SU-DHL-6 (cell line): ENCODE measurements around the gene MAP3K10.

ENCODE experiments used
- H2AFZ ChIP-seq: fragments of 200-600 bp; sonication (generic); 2 replicates; pipeline ENCODE4 v1.6.1; 2014; ENCODE audit warnings: low read depth, mild to moderate bottlenecking, moderate library complexity, mixed read lengths, antibody characterized with exemption, low read length; ENCODE audit not compliant: severe bottlenecking
- H3F3A ChIP-seq: fragments of 200-600 bp; shearing (Covaris generic); 2 replicates; pipeline ENCODE4 v1.6.0; 2016; ENCODE audit warnings: antibody characterized with exemption, mild to moderate bottlenecking; ENCODE audit not compliant: insufficient read depth
- H3K27ac ChIP-seq: fragments of 200-600 bp; sonication (generic); 2 replicates; pipeline ENCODE4 v1.5.1; 2016; ENCODE audit warnings: low read depth, mild to moderate bottlenecking, low read length, moderate library complexity, mixed read lengths
- H3K27me3 ChIP-seq: fragments of 200-600 bp; sonication (generic), shearing (Covaris generic); 2 replicates; pipeline ENCODE4 v1.6.0; 2014; ENCODE audit warnings: mild to moderate bottlenecking, low read length
- H3K36me3 ChIP-seq: fragments of 200-600 bp; sonication (generic); 2 replicates; pipeline ENCODE4 v1.6.1; 2014; ENCODE audit warnings: mild to moderate bottlenecking, low read length, mixed read lengths
- H3K4me2 ChIP-seq: fragments of 300-600, 200-600 bp; shearing (Covaris generic), sonication (generic); 2 replicates; pipeline ENCODE4 v1.6.0; 2014; ENCODE audit warnings: low read length, low read depth, mild to moderate bottlenecking; ENCODE audit not compliant: poor library complexity, severe bottlenecking
- H3K4me3 ChIP-seq: fragments of 200-600 bp; sonication (generic); 2 replicates; pipeline ENCODE4 v1.5.1; 2014; ENCODE audit warnings: antibody characterized with exemption, low read length, mild to moderate bottlenecking, mixed read lengths; ENCODE audit not compliant: insufficient read depth, poor library complexity, severe bottlenecking
- H3K79me2 ChIP-seq: fragments of 200-600 bp; sonication (generic); 2 replicates; pipeline ENCODE4 v1.6.1; 2014; ENCODE audit warnings: mild to moderate bottlenecking, low read length, moderate library complexity; ENCODE audit not compliant: insufficient read depth
- H3K9ac ChIP-seq: fragments of 200-600 bp; sonication (generic); 2 replicates; pipeline ENCODE4 v1.7.0; 2014; ENCODE audit warnings: mild to moderate bottlenecking, low read length
- H3K9me2 ChIP-seq: fragments of 200-600 bp; sonication (generic); replicated peaks from 2 replicates; pipeline ENCODE4 v1.6.1; 2014; ENCODE audit warnings: low read length; ENCODE audit not compliant: insufficient read depth
- H3K9me3 ChIP-seq: fragments of 200-600 bp; sonication (generic); 2 replicates; pipeline ENCODE4 v1.6.1; 2014; ENCODE audit warnings: low read length, mixed read lengths; ENCODE audit not compliant: insufficient read depth
- H4K20me1 ChIP-seq: fragments of 200-600 bp; sonication (generic); 2 replicates; pipeline ENCODE4 v1.6.1; 2014; ENCODE audit warnings: low read depth, mild to moderate bottlenecking, antibody characterized with exemption, low read length, moderate library complexity, mixed read lengths
- CTCF ChIP-seq: fragments of 200-600 bp; sonication (generic); IDR thresholded peaks from one replicate; pipeline ENCODE4 v1.5.1; 2017; ENCODE audit warnings: antibody characterized with exemption, mild to moderate bottlenecking, low read length, moderate library complexity; ENCODE audit not compliant: insufficient read depth, poor library complexity, severe bottlenecking
- EZH2phosphoT487 ChIP-seq: fragments of 200-600 bp; sonication (generic), shearing (Covaris generic); conservative IDR thresholded peaks from 2 replicates; pipeline ENCODE4 v1.6.1; 2018; ENCODE audit warnings: mild to moderate bottlenecking, antibody characterized with exemption, low read length, moderate library complexity, mixed read lengths

MAP3K10 gene

GRCh38 chr19:40253611-40254092 is 62.4 kb downstream of the MAP3K10 start:
- Histone ChIP-seq H2AFZ (no peak overlapping the region), H3K27ac (no peak overlapping the region), H3K9me3 (no peaks in the 10 kb centered on the region), H3K4me3 (no peak overlapping the region), H4K20me1 (no peaks in the 10 kb centered on the region), H3K27me3 (no peaks in the 10 kb centered on the region), H3F3A (no peaks in the 10 kb centered on the region), H3K9me2 (no peaks in the 10 kb centered on the region), H3K4me2 (no peak overlapping the region), H3K9ac (no peak overlapping the region), H3K79me2 (peaks cover 21% of the 10 kb centered on the region), H3K36me3 (0 out of 2 replicates have a peak, but pooled peaks cover 2% of the 10 kb centered on the region)
- TF ChIP-seq CTCF (no peak), EZH2phosphoT487 (no peak)

- Histone ChIP-seq H3K79me2 (peaks cover 27% of the 10 kb centered on the region), H3K9ac (no peak overlapping the region), H3K27me3 (no peaks in the 10 kb centered on the region), H3K4me2 (no peak overlapping the region), H3K4me3 (no peak overlapping the region), H3K27ac (no peak overlapping the region), H3K9me3 (no peaks in the 10 kb centered on the region), H2AFZ (no peak overlapping the region), H3K9me2 (no peaks in the 10 kb centered on the region), H3K36me3 (0 out of 2 replicates have a peak, but pooled peaks cover 2% of the 10 kb centered on the region), H3F3A (no peaks in the 10 kb centered on the region), H4K20me1 (no peaks in the 10 kb centered on the region)
- TF ChIP-seq CTCF, result no peak
- TF ChIP-seq EZH2phosphoT487, result no peak
These were observed 63.6 kb downstream of the MAP3K10 start for GRCh38 chr19:40254714-40255418.

- Histone ChIP-seq H3K9me3 (no peaks in the 10 kb centered on the region), H3K4me3 (no peak overlapping the region), H3K36me3 (0 out of 2 replicates have a peak, but pooled peaks cover 2% of the 10 kb centered on the region), H2AFZ (no peak overlapping the region), H3K9me2 (no peaks in the 10 kb centered on the region), H3K27ac (no peak overlapping the region), H3K4me2 (no peak overlapping the region), H3K27me3 (no peaks in the 10 kb centered on the region), H3F3A (no peaks in the 10 kb centered on the region), H3K79me2 (peaks cover 32% of the 10 kb centered on the region), H4K20me1 (no peaks in the 10 kb centered on the region), H3K9ac (no peak overlapping the region)
- TF ChIP-seq EZH2phosphoT487 (no peak), CTCF (no peak)
These were observed 64.5 kb downstream of the MAP3K10 start for GRCh38 chr19:40255619-40256166.
